HG03354 (cell line): ENCODE results near the gene WBP1L.

Source experiments
- ATAC-seq: cut with Tn5 transposase; IDR thresholded peaks from one replicate; pipeline ENCODE4 v1.9.1; 2021; ENCODE audit warnings: mild to moderate bottlenecking; ENCODE audit not compliant: unreplicated experiment, poor library complexity, severe bottlenecking

Gene WBP1L

DNA sequence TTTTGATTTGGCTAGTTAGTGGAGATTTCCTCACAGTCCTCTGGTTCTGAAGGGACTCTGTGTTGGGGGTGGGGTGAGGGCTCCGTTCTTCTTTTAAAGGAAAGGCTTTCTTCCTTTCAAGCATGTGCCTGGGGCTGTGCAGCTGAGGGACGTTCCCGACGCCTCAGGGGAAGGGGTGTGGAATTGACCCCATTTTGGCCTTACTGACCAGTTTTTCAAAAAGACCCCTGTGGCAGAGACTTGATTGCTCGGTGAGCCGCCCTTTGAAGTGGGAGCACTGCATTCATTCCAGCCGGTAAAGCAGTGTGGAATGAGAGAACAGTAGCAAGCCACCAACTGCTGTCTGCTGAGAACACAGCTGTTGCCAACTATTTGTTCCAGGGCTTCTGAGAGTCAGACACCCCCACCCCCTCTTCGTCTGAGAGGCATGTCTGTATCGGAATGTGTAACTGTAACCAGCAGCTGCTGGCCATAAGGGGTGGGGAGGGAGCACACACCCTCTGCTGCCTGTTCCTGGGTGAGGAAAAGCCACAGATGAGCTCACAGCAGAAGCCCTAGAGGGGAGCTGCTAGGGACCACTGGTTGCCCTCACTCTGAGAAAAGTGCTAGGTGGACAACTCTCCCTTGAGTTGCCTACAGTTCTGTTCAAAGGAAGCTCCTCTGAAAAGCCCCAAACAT, 33.2 kb downstream of the WBP1L start:
- no peak for ATAC-seq

DNA sequence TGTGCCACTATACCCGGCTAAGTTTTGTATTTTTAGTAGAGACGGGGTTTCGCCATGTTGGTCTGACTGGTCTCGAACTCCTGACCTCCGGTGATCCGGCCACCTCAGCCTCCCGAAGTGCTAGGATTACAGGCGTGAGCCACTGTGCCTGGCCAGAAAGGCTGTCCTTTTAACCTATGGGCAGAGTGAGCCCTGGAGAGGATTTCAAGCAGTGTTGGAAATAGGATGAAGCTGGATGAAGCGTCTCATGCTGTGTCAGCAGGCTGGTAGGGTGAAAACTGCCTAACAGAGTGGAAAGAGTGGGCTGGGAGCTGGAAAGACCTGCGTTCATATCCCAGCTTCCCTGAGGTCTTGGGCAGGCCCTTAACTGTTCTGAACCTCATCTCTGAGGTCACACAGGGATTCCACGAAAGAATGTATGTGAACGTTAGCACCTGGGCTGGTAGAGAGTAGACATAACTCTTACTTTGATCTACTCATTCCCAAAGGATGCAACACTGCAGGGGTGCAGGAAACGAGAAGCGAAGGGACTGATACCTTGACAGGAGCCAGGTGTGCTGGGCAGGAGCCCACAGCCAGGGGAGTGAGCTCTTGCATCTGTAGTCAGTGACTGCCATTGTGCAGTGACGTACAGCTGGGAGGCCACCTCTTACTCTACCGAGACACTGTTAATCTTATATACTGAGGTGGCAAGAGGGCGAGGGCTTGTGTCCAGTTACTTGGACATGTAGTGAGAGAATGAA, 34.1 kb downstream of the WBP1L start:
- ATAC-seq: no peak

DNA sequence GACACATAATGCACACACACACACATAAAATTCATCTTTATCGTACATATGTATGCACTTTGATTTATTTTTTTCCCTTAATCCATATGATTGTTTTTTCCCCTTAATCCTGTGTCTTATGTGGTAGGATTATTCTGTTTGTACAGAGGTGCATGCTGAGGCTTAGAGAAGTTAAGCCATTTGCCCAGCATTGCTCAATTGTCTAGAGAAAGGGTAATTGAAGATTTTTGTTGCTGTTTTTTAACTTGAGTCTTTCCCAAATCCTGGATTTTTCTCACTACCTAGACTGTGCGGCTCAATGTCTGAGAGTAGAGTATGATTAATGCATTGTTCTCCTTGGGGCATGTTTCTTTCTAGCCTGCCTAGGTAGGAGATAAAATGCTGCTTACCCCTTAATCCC, 35.0 kb downstream of the WBP1L start:
- ATAC-seq: no peak

GRCh38 chr10:102779680-102780526, 36.2 kb downstream of the WBP1L start:
- no peak for ATAC-seq

DNA sequence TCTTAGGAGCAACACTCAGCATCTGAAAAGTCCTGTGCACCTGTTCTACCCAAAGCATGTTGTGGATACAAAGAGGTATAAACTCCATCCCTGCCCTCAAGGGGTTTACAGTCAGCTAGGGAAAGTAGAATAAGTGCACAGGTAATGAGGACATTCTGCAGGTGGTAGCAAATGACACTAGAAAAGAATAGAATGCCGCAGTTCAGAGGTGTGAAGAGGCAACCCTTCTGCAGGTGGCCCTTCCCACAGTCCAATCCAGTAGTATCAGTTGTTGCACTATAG, 36.7 kb downstream of the WBP1L start:
- no peak for ATAC-seq

DNA sequence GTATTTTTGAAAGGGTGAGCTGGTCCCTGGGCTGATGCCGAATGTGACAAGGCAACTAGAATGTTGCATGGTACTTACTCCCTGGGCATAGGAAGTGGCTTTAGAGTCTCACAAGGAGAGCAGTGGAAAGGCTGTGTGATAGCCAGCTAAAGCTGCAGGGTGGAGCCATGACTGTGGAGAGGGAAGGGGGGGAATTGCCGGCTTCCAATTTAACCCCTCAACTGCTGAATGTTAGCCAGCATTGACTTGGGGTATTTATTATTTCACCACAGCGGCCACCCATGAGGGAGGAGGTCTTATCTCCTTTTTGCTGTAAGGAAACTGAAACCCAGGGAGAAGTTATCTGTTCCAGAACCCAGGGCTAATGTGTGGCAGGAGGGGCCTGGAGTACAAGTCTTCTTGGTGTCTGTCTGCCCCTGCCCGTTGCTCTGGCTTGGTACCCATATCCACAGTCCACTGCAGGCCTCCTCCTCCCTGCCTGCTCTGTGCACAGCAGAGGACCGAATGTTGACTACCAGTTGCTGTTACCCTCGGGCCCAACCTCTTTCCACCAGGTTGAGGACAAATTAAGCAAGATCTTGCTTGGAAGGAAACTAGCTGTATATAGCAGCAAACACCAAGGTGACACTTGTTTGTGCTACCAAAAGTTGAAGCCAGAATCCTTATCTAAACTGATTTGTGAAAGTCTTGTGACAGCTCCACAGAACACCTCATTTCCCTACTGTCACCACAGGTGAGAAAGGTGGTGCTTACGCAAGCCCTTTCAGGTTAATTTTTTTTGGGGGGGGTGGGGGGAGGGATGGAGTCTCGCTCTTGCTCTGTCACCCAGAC, 37.6 kb downstream of the WBP1L start:
- no peak for ATAC-seq

- no peak for ATAC-seq
Measured at GRCh38 chr10:102781921-102782557, 38.3 kb downstream of the WBP1L start.

DNA sequence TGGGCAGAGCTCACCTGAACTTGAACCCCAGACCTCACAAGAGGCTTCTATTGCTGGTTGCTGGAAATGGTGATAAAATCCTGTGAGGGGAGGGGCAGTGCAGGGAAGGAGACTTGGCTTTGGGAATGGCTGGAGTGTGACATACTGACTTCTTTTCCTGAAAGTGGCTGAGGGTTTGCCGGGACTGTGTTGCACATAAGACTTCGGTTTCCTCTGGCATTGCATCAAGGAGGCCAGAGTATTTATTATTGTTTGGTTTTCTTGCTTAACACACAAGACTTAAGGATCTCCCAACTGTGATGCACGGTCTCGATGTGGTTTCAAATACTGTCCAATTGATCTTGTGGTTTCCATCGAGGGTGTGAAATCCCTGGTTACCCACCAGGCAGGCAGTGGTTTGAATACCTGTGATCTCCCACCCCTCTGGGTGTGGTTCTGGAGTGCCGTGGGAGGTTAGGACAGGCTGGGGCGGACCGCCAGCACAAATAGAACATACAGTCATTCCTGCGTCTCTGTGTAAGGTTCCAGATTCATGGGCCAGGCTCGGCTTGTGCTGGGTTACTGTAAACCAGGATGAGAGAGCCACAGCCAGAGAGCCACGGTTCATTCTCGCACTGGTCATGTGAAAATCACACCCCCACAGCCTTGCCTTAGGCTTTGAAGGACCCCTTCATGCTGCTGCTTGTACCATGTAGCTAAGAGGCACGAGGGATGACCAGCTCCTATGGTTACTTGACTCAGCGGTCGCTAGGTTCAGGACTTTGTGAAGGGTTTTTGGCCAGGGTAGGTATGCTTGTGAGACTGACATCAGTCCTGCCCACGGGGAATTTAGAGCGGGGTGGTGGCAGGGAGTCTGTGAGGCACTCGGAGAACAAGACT, 39.2 kb downstream of the WBP1L start:
- ATAC-seq: no peak

DNA sequence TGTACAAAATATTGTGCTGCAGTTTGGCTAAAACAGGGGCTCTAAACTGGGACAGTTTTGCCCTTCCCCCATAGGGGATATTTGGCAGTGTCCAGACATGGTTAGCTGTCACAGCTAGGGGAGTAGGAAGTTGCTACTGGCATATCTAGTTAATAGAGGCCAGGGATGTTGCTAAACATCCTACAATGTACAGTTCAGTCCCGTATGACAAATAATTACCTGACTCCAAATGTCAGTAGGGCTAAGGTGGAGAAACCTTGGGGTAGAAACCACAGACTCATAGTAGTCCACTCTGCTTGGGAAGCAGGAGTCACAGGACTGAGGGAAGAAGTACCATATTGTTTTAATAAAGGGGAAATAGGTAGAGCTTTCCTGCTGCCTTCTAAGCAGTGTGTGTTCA, 39.8 kb downstream of the WBP1L start:
- ATAC-seq: no peak

DNA sequence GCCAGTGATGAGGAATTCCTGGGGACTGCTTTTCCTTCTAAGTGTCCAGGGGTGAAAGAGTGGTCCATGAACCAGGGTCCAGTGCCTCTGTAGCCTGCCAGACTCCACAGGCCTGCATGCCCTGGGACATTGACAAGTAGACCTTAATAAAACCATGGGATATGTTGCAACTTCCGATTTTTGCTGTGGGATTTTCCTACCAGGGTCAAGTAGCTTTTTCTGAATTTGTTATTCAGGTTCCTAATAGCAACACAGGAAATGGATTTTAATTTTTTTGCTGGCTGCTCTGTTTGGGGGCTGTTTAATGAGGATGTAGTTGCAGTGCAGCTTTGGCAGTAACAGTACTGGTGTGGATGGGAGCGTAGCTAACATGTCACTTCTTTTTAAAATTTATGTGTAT, 42.1 kb downstream of the WBP1L start:
- ATAC-seq: no peak

- no peak for ATAC-seq
Measured at GRCh38 chr10:102791754-102792395, 48.1 kb downstream of the WBP1L start.

DNA sequence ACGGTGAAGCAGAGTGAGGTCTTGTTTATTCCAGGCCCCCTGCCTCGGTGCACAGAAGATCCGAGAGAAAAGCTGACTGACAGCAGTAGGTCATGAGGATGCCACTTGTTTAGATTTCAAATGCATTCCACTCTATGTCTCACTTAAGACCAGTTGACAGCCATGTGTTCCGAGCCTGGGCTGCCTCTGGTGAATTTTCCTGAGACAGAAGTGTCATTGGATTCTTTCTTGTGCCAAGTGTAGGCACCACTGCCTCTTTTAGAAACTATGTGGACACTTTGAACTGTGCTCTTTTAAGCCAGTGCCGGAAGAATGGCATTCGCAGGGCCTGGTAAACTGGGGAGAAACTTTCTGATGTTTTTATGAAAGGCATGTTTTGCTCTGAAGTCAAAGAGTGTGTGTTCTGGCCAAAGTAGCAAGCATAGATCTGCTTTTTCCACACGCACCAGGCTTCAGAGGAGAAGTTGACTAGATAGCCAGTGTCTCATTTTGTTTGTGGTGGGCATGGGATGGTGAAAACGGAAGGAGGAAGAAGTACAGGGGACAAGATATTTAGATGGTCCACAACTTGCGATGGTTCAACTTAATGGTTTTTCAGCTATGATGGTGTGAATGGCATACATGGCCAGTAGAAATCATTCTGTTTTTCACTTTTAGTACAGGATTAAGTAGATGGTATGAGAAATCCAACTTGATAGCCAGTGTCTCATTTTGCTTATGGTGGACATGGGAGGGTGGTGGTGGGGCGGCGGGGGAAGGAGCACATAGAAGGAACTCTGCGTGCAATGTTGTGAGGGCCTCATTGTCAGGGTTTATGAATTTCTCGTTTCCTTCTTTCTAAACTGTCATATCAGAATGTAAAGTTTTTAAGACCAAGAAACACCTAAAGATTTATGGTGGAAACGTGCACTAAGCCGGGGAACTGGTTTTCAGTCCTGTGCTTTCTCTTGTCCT, 52.0 kb downstream of the WBP1L start:
- ATAC-seq: peak; percentile 29

- peak; percentile 100 for ATAC-seq
Measured at GRCh38 chr10:102796407-102797176, 52.8 kb downstream of the WBP1L start.

- no peak for ATAC-seq
Measured at GRCh38 chr10:102799691-102800471, 56.1 kb downstream of the WBP1L start.

GRCh38 chr10:102800611-102801335, 57.0 kb downstream of the WBP1L start:
- no peak for ATAC-seq
